Ureter (tissue), 1 donor: ENCODE results near the gene LYPD6B. TPM values are rescaled to one million over a fixed set of nuclear protein-coding genes. Genes with fewer than 3 reads are reported as not detected.

Experiments used
- total RNA-seq: library from RNA; stranded (reverse); gene quantifications from one replicate; pipeline ENCODE4 v1.2.4, GENCODE V29; 2023
- donor health status: DM: yes; HTN: yes; CAD: no.

LYPD6B gene
- total RNA-seq, 1 donor from 2014 or later = 76.0 TPM

Other genes with a start within 250 kb of the LYPD6B start
- 14.3 TPM for gene KIF5C, start 163.5 kb upstream of the LYPD6B start, total RNA-seq